Measurements from ENCODE around the gene ACOXL.

The ACOXL gene

DNA sequence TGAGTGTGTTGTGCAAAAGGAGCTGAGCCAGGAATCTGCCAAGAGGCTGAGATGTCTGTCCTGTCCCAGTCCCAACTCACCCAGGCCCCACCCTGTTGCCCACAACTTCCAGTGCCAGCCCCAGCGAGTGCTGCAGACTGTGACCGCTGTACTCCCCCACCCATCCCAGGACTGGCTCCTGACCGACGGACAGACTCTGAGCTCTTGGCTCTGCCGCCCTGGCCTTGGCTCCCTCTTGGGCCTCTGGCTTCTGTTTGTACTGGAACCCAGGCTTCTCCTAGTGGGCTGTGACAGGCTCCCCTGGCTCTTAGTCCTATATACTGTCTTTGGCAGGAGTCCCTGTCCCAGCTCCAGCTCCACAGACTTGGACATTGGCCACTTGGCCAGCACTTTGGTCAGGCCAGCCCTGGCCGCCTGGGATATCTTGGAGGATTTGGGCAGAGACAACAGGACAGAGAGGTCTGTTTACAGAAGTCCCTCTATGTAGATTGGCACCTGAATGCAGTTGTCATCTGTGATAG lies 41.1 kb downstream of the ACOXL start:
- H3K36me3 ChIP-seq (ENCODE audit: control insufficient read depth in 2 of 2, insufficient read depth in 1 of 2, low read length in 2 of 2): no peaks in the 10 kb centered on the region
- no peak for TF ChIP-seq ZNF366 (tag by site-specific recombination; conservative IDR thresholded peaks at IDR 0.05)
- peaks cover 12% of the 10 kb centered on the region for H3K4me1 ChIP-seq (ENCODE audit: control insufficient read depth, insufficient read depth, low read length)
- no peaks in the 10 kb centered on the region for H3K9me3 ChIP-seq (ENCODE audit: control insufficient read depth, insufficient read depth, low read depth, low read length)
- no peak overlapping the region for H3K27ac ChIP-seq (ENCODE audit: extremely low read depth, low read depth, low read length)
- ChIA-PET CTCF (interaction anchor here (1.9 kb wide), 1 partner anchor 39 kb away, joined by 5 read pairs; no protein-coding TSS in a partner anchor), POLR2A (no interaction called here)
- H3K4me3 ChIP-seq (ENCODE audit: low read depth, low read length): no peak overlapping the region

DNA sequence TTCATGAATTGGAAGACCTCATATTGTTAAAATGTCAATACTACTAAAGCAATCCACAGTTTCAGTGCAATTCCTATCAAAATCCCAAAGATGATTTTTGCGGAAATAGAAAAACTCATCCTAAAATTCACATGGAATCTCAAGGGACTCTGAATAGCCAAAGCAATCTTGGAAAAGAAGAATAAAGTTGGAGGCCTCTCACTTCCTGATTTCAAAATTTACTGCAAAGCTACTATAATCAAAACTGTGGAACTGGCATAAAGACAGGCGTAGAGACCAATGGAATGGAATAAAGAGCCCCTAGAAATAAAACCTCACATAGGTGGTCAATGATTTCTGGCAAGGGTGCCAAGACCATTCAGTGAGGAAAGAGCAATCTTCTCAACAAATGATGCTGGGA lies 42.3 kb downstream of the ACOXL start:
- POLR2A ChIA-PET: no interaction called here
- H3K27ac ChIP-seq (ENCODE audit: extremely low read depth, low read depth, low read length): no peak overlapping the region
- CTCF ChIA-PET: no interaction called here
- H3K4me3 ChIP-seq (ENCODE audit: low read depth, low read length): no peak overlapping the region
- no peaks in the 10 kb centered on the region for H3K36me3 ChIP-seq (ENCODE audit: control insufficient read depth in 2 of 2, insufficient read depth in 1 of 2, low read length in 2 of 2)
- no peak for TF ChIP-seq ZNF623 (tag by site-specific recombination; IDR thresholded peaks at IDR 0.05)
- TF ChIP-seq ZNF791 (tag by site-specific recombination; IDR thresholded peaks at IDR 0.05): no peak
- TF ChIP-seq ZNF837 (tag by site-specific recombination; IDR thresholded peaks at IDR 0.05): no peak
- TF ChIP-seq ZNF394 (tag by site-specific recombination; IDR thresholded peaks at IDR 0.05; ENCODE audit: borderline replicate concordance): no peak
- no peak for TF ChIP-seq ZNF555 (tag by site-specific recombination; conservative IDR thresholded peaks at IDR 0.05)
- TF ChIP-seq ZNF548 (tag by site-specific recombination; IDR thresholded peaks at IDR 0.05): no peak
- no peak for TF ChIP-seq ZNF560 (tag by site-specific recombination; IDR thresholded peaks at IDR 0.05; ENCODE audit: borderline replicate concordance)
- TF ChIP-seq ZNF202 (tag by site-specific recombination; IDR thresholded peaks at IDR 0.05; ENCODE audit: borderline replicate concordance): no peak
- no peak for TF ChIP-seq ZNF37A (tag by site-specific recombination; IDR thresholded peaks at IDR 0.05)
- no peak for TF ChIP-seq IKZF3 (tag by site-specific recombination; IDR thresholded peaks at IDR 0.05)
- no peak for TF ChIP-seq ZNF830 (tag by site-specific recombination; IDR thresholded peaks at IDR 0.05; ENCODE audit: low read depth)
- TF ChIP-seq KLF1 (tag by site-specific recombination; IDR thresholded peaks at IDR 0.05): no peak
- TF ChIP-seq, protein P1, sequence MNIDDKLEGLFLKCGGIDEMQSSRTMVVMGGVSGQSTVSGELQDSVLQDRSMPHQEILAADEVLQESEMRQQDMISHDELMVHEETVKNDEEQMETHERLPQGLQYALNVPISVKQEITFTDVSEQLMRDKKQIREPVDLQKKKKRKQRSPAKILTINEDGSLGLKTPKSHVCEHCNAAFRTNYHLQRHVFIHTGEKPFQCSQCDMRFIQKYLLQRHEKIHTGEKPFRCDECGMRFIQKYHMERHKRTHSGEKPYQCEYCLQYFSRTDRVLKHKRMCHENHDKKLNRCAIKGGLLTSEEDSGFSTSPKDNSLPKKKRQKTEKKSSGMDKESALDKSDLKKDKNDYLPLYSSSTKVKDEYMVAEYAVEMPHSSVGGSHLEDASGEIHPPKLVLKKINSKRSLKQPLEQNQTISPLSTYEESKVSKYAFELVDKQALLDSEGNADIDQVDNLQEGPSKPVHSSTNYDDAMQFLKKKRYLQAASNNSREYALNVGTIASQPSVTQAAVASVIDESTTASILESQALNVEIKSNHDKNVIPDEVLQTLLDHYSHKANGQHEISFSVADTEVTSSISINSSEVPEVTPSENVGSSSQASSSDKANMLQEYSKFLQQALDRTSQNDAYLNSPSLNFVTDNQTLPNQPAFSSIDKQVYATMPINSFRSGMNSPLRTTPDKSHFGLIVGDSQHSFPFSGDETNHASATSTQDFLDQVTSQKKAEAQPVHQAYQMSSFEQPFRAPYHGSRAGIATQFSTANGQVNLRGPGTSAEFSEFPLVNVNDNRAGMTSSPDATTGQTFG (tag by site-specific recombination; IDR thresholded peaks at IDR 0.05; ENCODE audit: borderline replicate concordance): no peak
- TF ChIP-seq ZNF335 (tag by site-specific recombination; conservative IDR thresholded peaks at IDR 0.05): no peak
- H3K9me3 ChIP-seq (ENCODE audit: control insufficient read depth, insufficient read depth, low read depth, low read length): no peaks in the 10 kb centered on the region
- peaks cover 12% of the 10 kb centered on the region for H3K4me1 ChIP-seq (ENCODE audit: control insufficient read depth, insufficient read depth, low read length)

DNA sequence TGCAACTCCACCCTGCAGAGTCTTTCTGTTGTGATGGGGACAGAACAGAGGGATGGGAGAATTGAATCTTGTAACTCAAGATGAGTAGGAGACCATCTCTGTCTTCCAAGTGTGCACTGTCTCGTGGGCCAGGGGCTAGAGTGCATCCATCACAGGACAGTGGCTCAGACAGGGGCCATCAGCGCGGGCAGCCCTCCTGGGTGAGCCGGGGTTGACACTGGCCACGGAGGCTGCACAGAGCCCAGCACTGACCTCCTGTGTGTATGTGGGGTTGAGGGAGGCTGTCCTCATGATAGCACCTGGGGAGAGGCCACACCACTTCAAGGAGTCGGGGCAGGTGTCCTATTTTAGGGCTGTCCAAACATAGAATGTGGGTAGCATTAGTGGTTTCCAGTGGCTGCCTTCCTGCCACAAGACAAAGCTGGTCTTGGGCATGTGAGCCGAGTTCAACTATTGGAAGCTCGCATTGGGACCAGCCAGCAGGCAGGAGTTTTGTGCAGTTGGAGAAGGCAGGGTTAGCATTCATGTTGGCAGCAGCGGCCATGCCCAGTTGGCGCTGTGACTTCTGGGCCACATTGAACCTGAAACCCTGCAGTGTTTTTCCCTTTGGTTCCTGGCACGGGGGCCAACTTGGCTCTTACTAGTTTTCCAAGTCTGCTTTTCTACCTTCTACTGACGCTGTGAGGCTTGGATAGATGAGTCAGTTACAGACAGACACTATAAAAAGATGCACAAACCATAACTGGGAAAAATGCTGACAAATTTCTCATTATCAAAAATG lies 45.3 kb downstream of the ACOXL start:
- no peak overlapping the region for H3K27ac ChIP-seq (ENCODE audit: extremely low read depth, low read depth, low read length)
- no peaks in the 10 kb centered on the region for H3K36me3 ChIP-seq (ENCODE audit: control insufficient read depth in 2 of 2, insufficient read depth in 1 of 2, low read length in 2 of 2)
- CTCF ChIA-PET: no interaction called here
- H3K4me3 ChIP-seq (ENCODE audit: low read depth, low read length): no peak overlapping the region
- H3K9me3 ChIP-seq (ENCODE audit: control insufficient read depth, insufficient read depth, low read depth, low read length): no peaks in the 10 kb centered on the region
- TF ChIP-seq, protein P2, sequence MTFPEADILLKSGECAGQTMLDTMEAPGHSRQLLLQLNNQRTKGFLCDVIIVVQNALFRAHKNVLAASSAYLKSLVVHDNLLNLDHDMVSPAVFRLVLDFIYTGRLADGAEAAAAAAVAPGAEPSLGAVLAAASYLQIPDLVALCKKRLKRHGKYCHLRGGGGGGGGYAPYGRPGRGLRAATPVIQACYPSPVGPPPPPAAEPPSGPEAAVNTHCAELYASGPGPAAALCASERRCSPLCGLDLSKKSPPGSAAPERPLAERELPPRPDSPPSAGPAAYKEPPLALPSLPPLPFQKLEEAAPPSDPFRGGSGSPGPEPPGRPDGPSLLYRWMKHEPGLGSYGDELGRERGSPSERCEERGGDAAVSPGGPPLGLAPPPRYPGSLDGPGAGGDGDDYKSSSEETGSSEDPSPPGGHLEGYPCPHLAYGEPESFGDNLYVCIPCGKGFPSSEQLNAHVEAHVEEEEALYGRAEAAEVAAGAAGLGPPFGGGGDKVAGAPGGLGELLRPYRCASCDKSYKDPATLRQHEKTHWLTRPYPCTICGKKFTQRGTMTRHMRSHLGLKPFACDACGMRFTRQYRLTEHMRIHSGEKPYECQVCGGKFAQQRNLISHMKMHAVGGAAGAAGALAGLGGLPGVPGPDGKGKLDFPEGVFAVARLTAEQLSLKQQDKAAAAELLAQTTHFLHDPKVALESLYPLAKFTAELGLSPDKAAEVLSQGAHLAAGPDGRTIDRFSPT (tag by site-specific recombination; IDR thresholded peaks at IDR 0.05): no peak
- TF ChIP-seq, protein P3, sequence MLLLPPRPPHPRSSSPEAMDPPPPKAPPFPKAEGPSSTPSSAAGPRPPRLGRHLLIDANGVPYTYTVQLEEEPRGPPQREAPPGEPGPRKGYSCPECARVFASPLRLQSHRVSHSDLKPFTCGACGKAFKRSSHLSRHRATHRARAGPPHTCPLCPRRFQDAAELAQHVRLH (tag by site-specific recombination; IDR thresholded peaks at IDR 0.05): no peak
- TF ChIP-seq ZNF707 (tag by site-specific recombination; IDR thresholded peaks at IDR 0.05) (no peak), ZNF777 (tag by site-specific recombination; IDR thresholded peaks at IDR 0.05; ENCODE audit: borderline replicate concordance) (no peak)
- H3K4me1 ChIP-seq (ENCODE audit: control insufficient read depth, insufficient read depth, low read length): no peaks in the 10 kb centered on the region
- POLR2A ChIA-PET: no interaction called here

All from HEK293 (cell line).